ENCODE measurements around the gene ZKSCAN2.

DNA sequence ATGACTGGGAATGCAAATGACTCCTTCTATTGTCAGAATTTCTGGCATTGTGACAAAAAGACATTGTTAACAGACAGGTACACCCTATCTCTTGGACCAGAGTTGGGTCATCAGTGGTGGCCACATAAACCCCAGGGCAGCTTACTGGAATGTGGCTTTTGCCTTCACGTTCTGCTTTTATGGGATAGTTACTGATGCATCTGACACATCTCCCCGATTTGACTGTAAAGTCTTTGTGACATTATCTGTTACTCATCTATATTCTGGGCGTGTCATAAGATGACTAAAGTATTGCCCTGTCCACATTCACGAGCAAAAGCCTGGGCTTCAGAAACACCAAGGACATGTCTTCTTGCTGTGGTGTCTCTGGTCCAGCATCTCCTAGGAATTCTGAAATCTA lies 59.6 kb downstream of the ZKSCAN2 start:
- TF ChIP-seq TEAD4 (IDR thresholded peaks at IDR 0.05; ENCODE audit: low read length), result no peak
- TF ChIP-seq TEAD4 (CRISPR knock-in tag; IDR thresholded peaks at IDR 0.05; ENCODE audit: borderline replicate concordance), result no peak
- TF ChIP-seq LEF1 (IDR thresholded peaks at IDR 0.05), result no peak
- no peak for TF ChIP-seq ZNF133 (CRISPR knock-in tag; IDR thresholded peaks at IDR 0.05)
- TF ChIP-seq TCF7 (IDR thresholded peaks at IDR 0.05; ENCODE audit: borderline replicate concordance), result no peak
- TF ChIP-seq, protein P1, sequence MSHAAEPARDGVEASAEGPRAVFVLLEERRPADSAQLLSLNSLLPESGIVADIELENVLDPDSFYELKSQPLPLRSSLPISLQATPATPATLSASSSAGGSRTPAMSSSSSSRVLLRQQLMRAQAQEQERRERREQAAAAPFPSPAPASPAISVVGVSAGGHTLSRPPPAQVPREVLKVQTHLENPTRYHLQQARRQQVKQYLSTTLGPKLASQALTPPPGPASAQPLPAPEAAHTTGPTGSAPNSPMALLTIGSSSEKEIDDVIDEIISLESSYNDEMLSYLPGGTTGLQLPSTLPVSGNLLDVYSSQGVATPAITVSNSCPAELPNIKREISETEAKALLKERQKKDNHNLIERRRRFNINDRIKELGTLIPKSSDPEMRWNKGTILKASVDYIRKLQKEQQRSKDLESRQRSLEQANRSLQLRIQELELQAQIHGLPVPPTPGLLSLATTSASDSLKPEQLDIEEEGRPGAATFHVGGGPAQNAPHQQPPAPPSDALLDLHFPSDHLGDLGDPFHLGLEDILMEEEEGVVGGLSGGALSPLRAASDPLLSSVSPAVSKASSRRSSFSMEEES (CRISPR knock-in tag; IDR thresholded peaks at IDR 0.05), result no peak
- TF ChIP-seq JUNB (CRISPR knock-in tag; conservative IDR thresholded peaks at IDR 0.05), result no peak
- no peak for TF ChIP-seq KLF13 (tag; IDR thresholded peaks at IDR 0.05; ENCODE audit: borderline replicate concordance, low read depth)
- no peak for TF ChIP-seq NBN (IDR thresholded peaks at IDR 0.05; ENCODE audit: low read depth)
- TF ChIP-seq, protein P2, sequence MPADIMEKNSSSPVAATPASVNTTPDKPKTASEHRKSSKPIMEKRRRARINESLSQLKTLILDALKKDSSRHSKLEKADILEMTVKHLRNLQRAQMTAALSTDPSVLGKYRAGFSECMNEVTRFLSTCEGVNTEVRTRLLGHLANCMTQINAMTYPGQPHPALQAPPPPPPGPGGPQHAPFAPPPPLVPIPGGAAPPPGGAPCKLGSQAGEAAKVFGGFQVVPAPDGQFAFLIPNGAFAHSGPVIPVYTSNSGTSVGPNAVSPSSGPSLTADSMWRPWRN (IDR thresholded peaks at IDR 0.05; ENCODE audit: low read depth), result no peak
- TF ChIP-seq, protein P3, sequence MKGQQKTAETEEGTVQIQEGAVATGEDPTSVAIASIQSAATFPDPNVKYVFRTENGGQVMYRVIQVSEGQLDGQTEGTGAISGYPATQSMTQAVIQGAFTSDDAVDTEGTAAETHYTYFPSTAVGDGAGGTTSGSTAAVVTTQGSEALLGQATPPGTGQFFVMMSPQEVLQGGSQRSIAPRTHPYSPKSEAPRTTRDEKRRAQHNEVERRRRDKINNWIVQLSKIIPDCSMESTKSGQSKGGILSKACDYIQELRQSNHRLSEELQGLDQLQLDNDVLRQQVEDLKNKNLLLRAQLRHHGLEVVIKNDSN (CRISPR knock-in tag; IDR thresholded peaks at IDR 0.05), result no peak
- TF ChIP-seq, protein P4, sequence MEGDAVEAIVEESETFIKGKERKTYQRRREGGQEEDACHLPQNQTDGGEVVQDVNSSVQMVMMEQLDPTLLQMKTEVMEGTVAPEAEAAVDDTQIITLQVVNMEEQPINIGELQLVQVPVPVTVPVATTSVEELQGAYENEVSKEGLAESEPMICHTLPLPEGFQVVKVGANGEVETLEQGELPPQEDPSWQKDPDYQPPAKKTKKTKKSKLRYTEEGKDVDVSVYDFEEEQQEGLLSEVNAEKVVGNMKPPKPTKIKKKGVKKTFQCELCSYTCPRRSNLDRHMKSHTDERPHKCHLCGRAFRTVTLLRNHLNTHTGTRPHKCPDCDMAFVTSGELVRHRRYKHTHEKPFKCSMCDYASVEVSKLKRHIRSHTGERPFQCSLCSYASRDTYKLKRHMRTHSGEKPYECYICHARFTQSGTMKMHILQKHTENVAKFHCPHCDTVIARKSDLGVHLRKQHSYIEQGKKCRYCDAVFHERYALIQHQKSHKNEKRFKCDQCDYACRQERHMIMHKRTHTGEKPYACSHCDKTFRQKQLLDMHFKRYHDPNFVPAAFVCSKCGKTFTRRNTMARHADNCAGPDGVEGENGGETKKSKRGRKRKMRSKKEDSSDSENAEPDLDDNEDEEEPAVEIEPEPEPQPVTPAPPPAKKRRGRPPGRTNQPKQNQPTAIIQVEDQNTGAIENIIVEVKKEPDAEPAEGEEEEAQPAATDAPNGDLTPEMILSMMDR (IDR thresholded peaks at IDR 0.05 in 2 of 3, conservative IDR thresholded peaks at IDR 0.05 in 1 of 3; ENCODE audit: insufficient read depth in 2 of 3, low read depth in 1 of 3, low read length in 3 of 3), result no peak
- TF ChIP-seq MCM7 (IDR thresholded peaks at IDR 0.05), result no peak
- TF ChIP-seq SMC3 (conservative IDR thresholded peaks at IDR 0.05; ENCODE audit: insufficient read depth, low read depth, low read length), result no peak
- TF ChIP-seq, protein P5, sequence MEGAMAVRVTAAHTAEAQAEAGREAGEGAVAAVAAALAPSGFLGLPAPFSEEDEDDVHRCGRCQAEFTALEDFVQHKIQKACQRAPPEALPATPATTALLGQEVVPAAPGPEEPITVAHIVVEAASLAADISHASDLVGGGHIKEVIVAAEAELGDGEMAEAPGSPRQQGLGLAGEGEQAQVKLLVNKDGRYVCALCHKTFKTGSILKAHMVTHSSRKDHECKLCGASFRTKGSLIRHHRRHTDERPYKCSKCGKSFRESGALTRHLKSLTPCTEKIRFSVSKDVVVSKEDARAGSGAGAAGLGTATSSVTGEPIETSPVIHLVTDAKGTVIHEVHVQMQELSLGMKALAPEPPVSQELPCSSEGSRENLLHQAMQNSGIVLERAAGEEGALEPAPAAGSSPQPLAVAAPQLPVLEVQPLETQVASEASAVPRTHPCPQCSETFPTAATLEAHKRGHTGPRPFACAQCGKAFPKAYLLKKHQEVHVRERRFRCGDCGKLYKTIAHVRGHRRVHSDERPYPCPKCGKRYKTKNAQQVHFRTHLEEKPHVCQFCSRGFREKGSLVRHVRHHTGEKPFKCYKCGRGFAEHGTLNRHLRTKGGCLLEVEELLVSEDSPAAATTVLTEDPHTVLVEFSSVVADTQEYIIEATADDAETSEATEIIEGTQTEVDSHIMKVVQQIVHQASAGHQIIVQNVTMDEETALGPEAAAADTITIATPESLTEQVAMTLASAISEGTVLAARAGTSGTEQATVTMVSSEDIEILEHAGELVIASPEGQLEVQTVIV (CRISPR knock-in tag; IDR thresholded peaks at IDR 0.05; ENCODE audit: borderline replicate concordance), result no peak
